ENCODE data around the gene GGN. TPM values are rescaled to one million over a fixed set of nuclear protein-coding genes. Genes with fewer than 3 reads are reported as not detected.

GGN gene
- total and polyA plus RNA-seq, 2 experiments from 2014 or later: 1.8 to 2.0 TPM

DNA sequence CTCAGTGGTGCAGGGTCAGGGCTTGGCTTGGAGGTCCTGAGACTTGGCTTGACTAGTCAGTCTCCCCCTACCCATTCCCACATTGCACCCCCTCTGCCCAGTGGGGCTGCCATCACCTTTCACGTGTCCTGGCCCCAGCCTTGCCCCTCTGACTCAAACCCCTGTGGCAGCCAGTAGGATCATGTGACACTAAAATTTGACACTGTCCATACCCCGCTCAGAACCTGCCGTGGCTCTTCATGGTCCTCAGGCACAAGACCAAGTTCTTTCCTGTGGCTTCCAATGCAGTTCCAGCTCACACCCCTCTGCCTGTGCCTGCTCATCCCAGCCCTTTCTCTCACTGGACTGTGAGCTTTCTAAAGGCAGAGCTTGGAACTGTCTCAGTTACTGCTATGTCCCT lies 11.3 kb downstream of the GGN start:
- H3K27ac ChIP-seq: no peak overlapping the region
- no peaks in the 10 kb centered on the region for H3K9me3 ChIP-seq (ENCODE audit: low read depth)
- peaks cover 18% of the 10 kb centered on the region for H3K4me1 ChIP-seq (ENCODE audit: insufficient read depth)
- H3K9me2 ChIP-seq (ENCODE audit: insufficient read depth): no peaks in the 10 kb centered on the region
- no peak for DNase-seq
- peak overlapping the region; percentile 84 for H3K4me2 ChIP-seq (ENCODE audit: unreplicated experiment)
- TF ChIP-seq EZH2phosphoT487 (IDR thresholded peaks at IDR 0.05; ENCODE audit: insufficient read depth, low read depth): no peak
- TF ChIP-seq EZH2 (IDR thresholded peaks at IDR 0.05; ENCODE audit: insufficient read depth, poor library complexity, severe bottlenecking): no peak
- H3K4me3 ChIP-seq: no peak overlapping the region
- peaks cover 59% of the 10 kb centered on the region for H3K79me2 ChIP-seq (ENCODE audit: insufficient read depth)
- no peaks in the 10 kb centered on the region for H3K27me3 ChIP-seq (replicated peaks; ENCODE audit: insufficient read depth)
- H3K36me3 ChIP-seq (ENCODE audit: low read depth): peaks cover 26% of the 10 kb centered on the region; the same call in 1 of the 2 replicates
- no peaks in the 10 kb centered on the region for H3F3A ChIP-seq (ENCODE audit: insufficient read depth)
- H2AFZ ChIP-seq: no peak overlapping the region
- in situ Hi-C loops (cut with MboI): no loop called here
- 0 out of 2 replicates have a peak overlapping the region, but pooled peaks have one; percentile 96 for H3K9ac ChIP-seq
- 89 to 97% methylated on average over 3 of the region's 3 CpGs for WGBS, 2 experiments (ENCODE audit: low coverage in 1 of 2, low lambda C conversion rate in 2 of 2, missing lambda C conversion rate in 2 of 2)
- H4K20me1 ChIP-seq (ENCODE audit: insufficient read depth): no peaks in the 10 kb centered on the region; the same call in 1 of the 2 replicates

DNA sequence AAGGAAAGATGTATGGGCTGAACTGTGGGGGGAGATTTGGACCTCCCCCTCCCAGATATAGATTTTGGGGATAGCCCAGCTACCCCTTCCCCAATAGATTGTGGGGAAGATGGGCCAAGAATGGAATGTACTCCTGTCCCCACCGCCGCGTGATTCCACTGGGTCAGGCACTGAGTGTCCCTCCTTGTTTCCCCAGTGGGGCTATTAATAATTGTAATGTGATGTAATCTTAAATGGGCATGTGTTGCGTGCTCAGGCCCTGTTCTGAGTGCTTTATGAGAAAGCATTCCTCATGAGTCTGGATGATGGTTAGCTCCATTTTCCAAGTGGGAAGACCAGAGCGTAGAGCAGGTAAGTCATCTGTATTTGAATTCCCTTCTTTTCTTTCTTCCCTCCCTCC lies 12.1 kb downstream of the GGN start:
- Histone ChIP-seq H2AFZ (no peak overlapping the region), H4K20me1 (ENCODE audit: insufficient read depth) (no peaks in the 10 kb centered on the region; the same call in 1 of the 2 replicates), H3K9ac (peak overlapping the region; percentile 96), H3K79me2 (ENCODE audit: insufficient read depth) (peaks cover 56% of the 10 kb centered on the region), H3K27me3 (replicated peaks; ENCODE audit: insufficient read depth) (no peaks in the 10 kb centered on the region), H3K9me3 (ENCODE audit: low read depth) (no peaks in the 10 kb centered on the region), H3K4me2 (ENCODE audit: unreplicated experiment) (peak overlapping the region; percentile 84), H3K27ac (peak overlapping the region; percentile 88), H3K9me2 (ENCODE audit: insufficient read depth) (no peaks in the 10 kb centered on the region), H3K4me3 (peak overlapping the region; percentile 92), H3K36me3 (ENCODE audit: low read depth) (peaks cover 18% of the 10 kb centered on the region; the same call in 1 of the 2 replicates), H3K4me1 (ENCODE audit: insufficient read depth) (peaks cover 18% of the 10 kb centered on the region), H3F3A (ENCODE audit: insufficient read depth) (no peaks in the 10 kb centered on the region)
- DNase-seq: peak; percentile 68
- in situ Hi-C loops (cut with MboI): no loop called here
- TF ChIP-seq EZH2 (IDR thresholded peaks at IDR 0.05; ENCODE audit: insufficient read depth, poor library complexity, severe bottlenecking): no peak
- 68 to 86% methylated on average over 5 of the region's 5 CpGs for WGBS, 2 experiments (ENCODE audit: low coverage in 1 of 2, low lambda C conversion rate in 2 of 2, missing lambda C conversion rate in 2 of 2)

DNA sequence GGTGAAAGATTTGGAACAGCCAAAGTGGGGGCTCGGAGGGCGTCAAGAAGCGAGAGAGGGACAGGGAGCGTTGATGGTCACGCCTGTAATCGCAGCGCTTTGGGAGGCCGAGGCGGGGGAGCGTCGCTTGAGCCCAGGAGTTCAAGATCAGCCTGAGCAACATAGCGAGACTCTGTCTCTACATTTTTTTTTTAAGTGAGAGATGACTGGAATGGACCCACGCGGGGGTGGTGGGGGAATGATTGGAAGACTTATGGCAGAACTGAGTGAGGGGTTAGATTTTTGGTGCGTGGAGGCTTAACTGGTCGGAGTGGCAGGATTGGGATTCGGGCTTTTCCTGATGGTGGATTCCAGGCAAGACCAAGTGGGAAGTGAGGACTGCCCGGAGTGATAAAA lies 12.7 kb downstream of the GGN start:
- Histone ChIP-seq H3K9me3 (ENCODE audit: low read depth) (no peaks in the 10 kb centered on the region), H3K27me3 (replicated peaks; ENCODE audit: insufficient read depth) (no peaks in the 10 kb centered on the region), H3K4me2 (ENCODE audit: unreplicated experiment) (peak overlapping the region; percentile 84), H3K4me1 (ENCODE audit: insufficient read depth) (peaks cover 18% of the 10 kb centered on the region), H3K9ac (peak overlapping the region; percentile 96), H3K27ac (peak overlapping the region; percentile 88), H2AFZ (peak overlapping the region; percentile 93), H3F3A (ENCODE audit: insufficient read depth) (no peaks in the 10 kb centered on the region), H4K20me1 (ENCODE audit: insufficient read depth) (no peaks in the 10 kb centered on the region; the same call in 1 of the 2 replicates), H3K9me2 (ENCODE audit: insufficient read depth) (no peaks in the 10 kb centered on the region), H3K79me2 (ENCODE audit: insufficient read depth) (peaks cover 53% of the 10 kb centered on the region), H3K36me3 (ENCODE audit: low read depth) (peaks cover 15% of the 10 kb centered on the region; the same call in 1 of the 2 replicates), H3K4me3 (peak overlapping the region; percentile 92)
- in situ Hi-C loops (cut with MboI): no loop called here
- DNase-seq: no peak
- 1 to 2% methylated on average over 17 to 18 of the region's 18 CpGs for WGBS, 2 experiments (ENCODE audit: low coverage in 1 of 2, low lambda C conversion rate in 2 of 2, missing lambda C conversion rate in 2 of 2)
- TF ChIP-seq EZH2phosphoT487 (IDR thresholded peaks at IDR 0.05; ENCODE audit: insufficient read depth, low read depth) (no peak), EZH2 (IDR thresholded peaks at IDR 0.05; ENCODE audit: insufficient read depth, poor library complexity, severe bottlenecking) (no peak)

DNA sequence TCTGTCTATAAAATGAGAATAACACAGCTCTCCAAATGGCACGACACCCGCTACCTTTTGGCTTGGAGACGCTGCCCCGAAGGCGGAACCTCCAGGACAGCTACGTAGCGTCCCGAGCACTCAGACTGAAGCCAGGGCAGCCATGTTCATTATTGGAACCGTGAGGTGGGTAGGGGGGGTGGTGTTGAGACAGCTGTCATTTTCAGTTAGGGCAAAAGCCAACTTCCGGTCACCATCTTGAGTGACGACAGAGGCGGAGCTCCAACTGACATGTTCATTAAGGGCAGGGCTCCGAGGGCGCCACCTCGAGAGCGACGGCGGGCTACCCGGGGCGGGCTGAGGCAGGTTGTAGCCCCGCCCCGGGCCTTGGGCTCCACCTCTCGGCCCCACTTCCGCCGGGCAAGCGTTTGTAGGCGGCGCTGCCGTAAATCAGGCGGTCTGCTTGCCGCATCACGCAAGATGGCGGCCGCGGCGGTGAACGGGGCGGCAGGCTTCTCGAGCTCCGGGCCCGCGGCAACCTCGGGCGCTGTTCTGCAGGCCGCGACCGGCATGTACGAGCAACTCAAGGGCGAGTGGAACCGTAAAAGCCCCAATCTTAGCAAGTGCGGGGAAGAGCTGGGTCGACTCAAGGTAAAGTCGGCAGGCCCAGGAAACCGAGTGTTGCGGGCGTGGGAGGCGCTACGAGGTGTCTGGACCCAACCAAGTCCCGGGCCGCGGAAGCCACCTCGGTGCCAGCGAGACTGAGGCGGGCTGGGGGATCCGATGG lies 13.3 kb downstream of the GGN start, which contains the start of gene PSMD8:
PSMD8 (plus strand) TSS at position 240 of the 766 bp plus-strand sequence; CDS start at position 271, 31 bp downstream.
- 0 out of 2 replicates have a peak, but pooled peaks cover 9% of the 10 kb centered on the region for H3K36me3 ChIP-seq (ENCODE audit: low read depth)
- no peaks in the 10 kb centered on the region for H3K9me3 ChIP-seq (ENCODE audit: low read depth)
- peak within 1 kb of the TSS; percentile 86 for H3K4me2 ChIP-seq (ENCODE audit: unreplicated experiment)
- H3K4me1 ChIP-seq (ENCODE audit: insufficient read depth): peaks cover 18% of the 10 kb centered on the region
- H2AFZ ChIP-seq: peak within 1 kb of the TSS; percentile 93
- peak; percentile 100 for DNase-seq
- in situ Hi-C loops (cut with MboI): no loop called here
- no peaks in the 10 kb centered on the region for H3K27me3 ChIP-seq (replicated peaks; ENCODE audit: insufficient read depth)
- H3K9me2 ChIP-seq (ENCODE audit: insufficient read depth): no peaks in the 10 kb centered on the region
- H4K20me1 ChIP-seq (ENCODE audit: insufficient read depth): no peaks in the 10 kb centered on the region; the same call in 1 of the 2 replicates
- peak within 1 kb of the TSS; percentile 88 for H3K27ac ChIP-seq
- peak within 1 kb of the TSS; percentile 92 for H3K4me3 ChIP-seq
- no peaks in the 10 kb centered on the region for H3F3A ChIP-seq (ENCODE audit: insufficient read depth)
- peaks cover 47% of the 10 kb centered on the region for H3K79me2 ChIP-seq (ENCODE audit: insufficient read depth)
- TF ChIP-seq EZH2 (IDR thresholded peaks at IDR 0.05; ENCODE audit: insufficient read depth, poor library complexity, severe bottlenecking): no peak
- WGBS, 2 experiments (ENCODE audit: low coverage in 1 of 2, low lambda C conversion rate in 2 of 2, missing lambda C conversion rate in 2 of 2): 1% methylated on average over 61 to 63 of the region's 65 CpGs
- H3K9ac ChIP-seq: peak within 1 kb of the TSS; percentile 96
